ENCODE data around the gene CTSD.

CTSD gene

GRCh38 chr11:1782831-1783724 lies 19.4 kb upstream of the CTSD start:
- DNase-seq (ENCODE audit: low read depth) = no peak

- DNase-seq (ENCODE audit: low read depth) = no peak
Measured at GRCh38 chr11:1782031-1782590, 18.4 kb upstream of the CTSD start.

GRCh38 chr11:1781593-1781975 lies 17.9 kb upstream of the CTSD start:
- DNase-seq (ENCODE audit: low read depth) = no peak

- no peak for DNase-seq (ENCODE audit: low read depth)
Measured at GRCh38 chr11:1780700-1781592, 17.2 kb upstream of the CTSD start.

- DNase-seq (ENCODE audit: low read depth) = no peak
Measured at GRCh38 chr11:1779806-1780699, 16.3 kb upstream of the CTSD start.

GRCh38 chr11:1779034-1779805 lies 15.5 kb upstream of the CTSD start:
- no peak for DNase-seq (ENCODE audit: low read depth)

GRCh38 chr11:1778141-1778911 lies 14.6 kb upstream of the CTSD start:
- DNase-seq (ENCODE audit: low read depth) = no peak

GRCh38 chr11:1777737-1778136 lies 14.0 kb upstream of the CTSD start:
- no peak for DNase-seq (ENCODE audit: low read depth)

- no peak for DNase-seq (ENCODE audit: low read depth)
Measured at GRCh38 chr11:1776944-1777715, 13.4 kb upstream of the CTSD start.

- no peak for DNase-seq (ENCODE audit: low read depth)
Measured at GRCh38 chr11:1776331-1776851, 12.7 kb upstream of the CTSD start.

- DNase-seq (ENCODE audit: low read depth) = no peak
Measured at GRCh38 chr11:1774886-1775285, 11.2 kb upstream of the CTSD start.

GRCh38 chr11:1773994-1774550 lies 10.3 kb upstream of the CTSD start:
- no peak for DNase-seq (ENCODE audit: low read depth)

GRCh38 chr11:1773131-1773993 lies 9.6 kb upstream of the CTSD start:
- DNase-seq (ENCODE audit: low read depth) = no peak

GRCh38 chr11:1772270-1773130 lies 8.8 kb upstream of the CTSD start:
- DNase-seq (ENCODE audit: low read depth) = peak; percentile 48

GRCh38 chr11:1771700-1772099 lies 8.0 kb upstream of the CTSD start:
- no peak for DNase-seq (ENCODE audit: low read depth)

- no peak for DNase-seq (ENCODE audit: low read depth)
Measured at GRCh38 chr11:1771273-1771672, 7.5 kb upstream of the CTSD start.

GRCh38 chr11:1770528-1770927 lies 6.8 kb upstream of the CTSD start:
- no peak for DNase-seq (ENCODE audit: low read depth)
